Stimulated activated naive CD8-positive, alpha-beta T cell treated with anti-CD3 and anti-CD28 coated beads, Interleukin-15, amount 100 ng/mL, for 72 hours (primary cell): ENCODE results near the gene NKX2-4.

Experiments used
- ATAC-seq: fragments of 150-1000 bp; cut with Tn5 transposase; 2 replicates; pipeline ENCODE4 v1.10.0; 2021; ENCODE audit warnings: mild to moderate bottlenecking, moderate library complexity
- DNase-seq, 2 donors: peaks; one replicate each; pipeline ENCODE4 v3.0.0; 2021 to 2022
- H3K27ac Mint-ChIP-seq, 2 donors: one replicate each; pipeline ENCODE4 v1.8.0; 2022; ENCODE audit warnings: mild to moderate bottlenecking in 2 of 2, mixed read lengths in 2 of 2, moderate library complexity in 2 of 2
- H3K27me3 Mint-ChIP-seq: one replicate; pipeline ENCODE4 v1.8.0; 2022; ENCODE audit warnings: mixed read lengths
- H3K4me1 Mint-ChIP-seq: one replicate; pipeline ENCODE4 v1.8.0; 2022; ENCODE audit warnings: mild to moderate bottlenecking, mixed read lengths
- H3K4me3 Mint-ChIP-seq, 2 donors: one replicate each; pipeline ENCODE4 v1.8.0; 2022; ENCODE audit warnings: mild to moderate bottlenecking in 2 of 2, mixed read lengths in 2 of 2, moderate library complexity in 1 of 2
- H3K9me3 Mint-ChIP-seq, 2 donors: one replicate each; pipeline ENCODE4 v1.8.0; 2022; ENCODE audit warnings: mixed read lengths in 2 of 2

The NKX2-4 gene

GRCh38 chr20:21398109-21399004 lies 1.0 kb upstream of the NKX2-4 start:
- Mint-ChIP-seq H3K27me3 (peaks cover 75% of the 10 kb centered on the region), H3K4me1 (peaks cover 17% of the 10 kb centered on the region), H3K9me3 (no peaks in the 10 kb centered on the region), H3K27ac (no peak overlapping the region), H3K4me3 (peak overlapping the region; percentile 61 to 72)
- DNase-seq (no peak), ATAC-seq (no peak)

- Mint-ChIP-seq H3K27ac (no peak overlapping the region), H3K4me3 (peak overlapping the region in 1 of 2 donors; percentile 59), H3K4me1 (peaks cover 28% of the 10 kb centered on the region), H3K9me3 (no peaks in the 10 kb centered on the region), H3K27me3 (peaks cover 78% of the 10 kb centered on the region)
- ATAC-seq, result peak; percentile 45
- DNase-seq, result peak in 1 of 2 donors; percentile 9
Measured at GRCh38 chr20:21396599-21397340, 556 bp downstream of the NKX2-4 start.

DNA sequence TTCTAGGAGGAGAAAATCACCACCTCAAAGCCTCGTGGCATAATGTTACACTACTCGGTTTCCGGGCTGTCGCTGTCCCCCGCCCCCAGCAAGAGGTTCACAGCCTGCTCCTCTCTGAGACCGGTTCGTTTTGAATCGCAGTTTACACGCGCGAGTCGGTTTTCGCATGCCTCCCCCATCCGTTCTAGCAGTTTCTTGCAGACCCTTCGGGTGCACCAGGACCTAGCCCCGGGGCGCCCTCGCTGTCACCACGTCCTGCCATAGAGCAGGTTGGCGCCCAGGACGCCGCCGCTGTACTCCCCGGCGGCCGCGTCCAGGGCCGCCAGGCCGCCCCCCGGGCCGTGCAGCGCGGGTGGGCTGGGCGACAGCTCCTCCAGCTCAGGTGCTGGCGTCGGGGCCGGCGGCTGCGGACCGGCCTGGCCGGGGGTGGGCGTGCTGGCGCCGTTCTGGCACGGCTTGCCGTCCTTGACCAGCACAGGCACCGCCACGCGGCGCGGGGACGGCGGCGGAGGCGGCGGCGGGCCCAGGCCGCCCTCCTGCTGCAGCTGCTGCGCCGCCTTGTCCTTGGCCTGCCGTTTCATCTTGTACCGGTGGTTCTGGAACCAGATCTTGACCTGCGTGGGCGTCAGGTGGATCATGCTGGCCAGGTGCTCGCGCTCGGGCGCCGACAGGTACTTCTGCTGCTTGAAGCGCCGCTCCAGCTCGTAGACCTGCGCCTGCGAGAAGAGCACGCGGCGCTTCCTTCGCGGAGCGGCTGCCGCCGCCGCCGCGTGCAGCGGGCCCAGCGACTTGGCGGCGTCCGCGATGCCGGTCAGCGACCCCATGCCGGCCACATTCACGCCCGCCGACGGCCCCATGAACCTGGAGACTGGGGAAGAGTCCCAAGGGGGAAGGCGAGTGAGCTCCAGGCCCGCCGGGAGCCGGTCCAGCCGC lies 1.4 kb downstream of the NKX2-4 start:
- ATAC-seq, result peak; percentile 85
- Mint-ChIP-seq H3K27me3 (peaks cover 78% of the 10 kb centered on the region), H3K4me3 (peak overlapping the region; percentile 70 to 75), H3K4me1 (peaks cover 32% of the 10 kb centered on the region), H3K27ac (no peak overlapping the region), H3K9me3 (no peaks in the 10 kb centered on the region)
- peak; percentile 41 to 50 for DNase-seq

DNA sequence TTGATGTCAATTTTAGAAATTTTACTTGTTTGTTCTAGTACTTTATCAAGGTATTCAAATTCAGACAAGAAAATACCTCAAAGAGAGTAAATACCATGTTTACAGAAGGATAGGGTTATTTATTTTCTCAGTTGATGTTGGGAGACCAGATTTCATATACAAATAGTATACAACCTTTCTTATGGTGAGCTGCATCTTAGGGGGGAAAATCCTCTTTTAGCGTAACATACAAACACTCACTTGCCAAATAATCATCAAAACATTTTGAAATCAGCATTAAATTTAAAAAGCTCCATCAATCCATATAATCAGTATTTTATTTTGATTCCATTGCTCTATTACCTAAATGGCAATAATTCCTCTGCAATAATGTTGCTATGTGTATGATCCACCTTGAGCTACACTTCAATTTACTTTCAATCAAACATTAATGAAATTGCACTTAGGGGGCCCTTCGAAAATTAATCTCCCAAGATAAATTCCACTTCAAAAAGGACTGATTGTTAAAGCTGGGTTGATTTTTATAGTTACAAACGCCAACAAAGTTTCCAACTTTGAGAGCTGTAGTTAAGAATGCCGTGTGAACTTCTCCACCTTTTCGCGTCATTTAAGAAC lies 2.2 kb downstream of the NKX2-4 start:
- H3K27me3 Mint-ChIP-seq, result peaks cover 73% of the 10 kb centered on the region
- peak overlapping the region in 1 of 2 donors; percentile 75 for H3K4me3 Mint-ChIP-seq
- peaks cover 32% of the 10 kb centered on the region for H3K4me1 Mint-ChIP-seq
- ATAC-seq (no peak), DNase-seq (no peak)
- no peak overlapping the region for H3K27ac Mint-ChIP-seq
- H3K9me3 Mint-ChIP-seq, result no peaks in the 10 kb centered on the region

- DNase-seq (no peak), ATAC-seq (no peak)
- H3K4me1 Mint-ChIP-seq, result peaks cover 32% of the 10 kb centered on the region
- H3K27ac Mint-ChIP-seq, result no peak overlapping the region
- H3K9me3 Mint-ChIP-seq, result no peaks in the 10 kb centered on the region
- no peak overlapping the region for H3K4me3 Mint-ChIP-seq
- H3K27me3 Mint-ChIP-seq, result peaks cover 71% of the 10 kb centered on the region
Measured at GRCh38 chr20:21394551-21394950, 2.8 kb downstream of the NKX2-4 start.

DNA sequence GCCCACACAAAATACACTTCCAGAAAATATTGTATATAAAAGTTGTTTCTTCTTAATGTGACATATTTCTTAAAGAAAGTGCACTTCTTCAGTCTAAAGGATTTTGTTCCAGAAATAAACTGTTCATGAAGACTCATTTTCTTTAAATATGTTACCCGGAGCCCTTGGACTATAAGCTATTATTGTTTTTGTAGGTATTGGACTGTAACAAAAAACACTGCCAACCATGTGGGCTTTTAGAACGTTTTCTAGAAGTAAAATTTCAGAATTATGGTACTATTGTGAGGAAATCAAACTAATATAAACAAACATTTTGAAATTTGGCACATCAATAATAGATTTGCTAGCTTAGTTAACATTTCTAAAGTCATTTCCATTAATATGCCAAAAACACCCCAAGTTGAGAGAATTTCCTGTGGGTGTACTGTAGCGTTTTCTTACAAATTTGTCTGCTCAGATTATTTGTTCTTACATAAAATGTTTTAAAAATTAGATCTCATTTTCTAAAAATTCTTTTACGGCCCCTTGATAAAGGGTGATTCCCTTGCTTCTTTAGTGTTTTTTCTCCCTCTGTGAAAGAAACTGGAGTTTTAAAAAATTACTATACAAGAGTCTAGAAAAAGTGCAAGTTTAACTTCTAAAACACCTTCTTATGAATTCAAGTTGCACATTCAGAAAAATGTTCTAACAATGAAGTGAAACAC lies 3.4 kb downstream of the NKX2-4 start:
- Mint-ChIP-seq H3K27me3 (peaks cover 65% of the 10 kb centered on the region), H3K4me1 (peaks cover 32% of the 10 kb centered on the region), H3K27ac (no peak overlapping the region), H3K9me3 (no peaks in the 10 kb centered on the region), H3K4me3 (no peak overlapping the region)
- ATAC-seq (no peak), DNase-seq (no peak)

DNA sequence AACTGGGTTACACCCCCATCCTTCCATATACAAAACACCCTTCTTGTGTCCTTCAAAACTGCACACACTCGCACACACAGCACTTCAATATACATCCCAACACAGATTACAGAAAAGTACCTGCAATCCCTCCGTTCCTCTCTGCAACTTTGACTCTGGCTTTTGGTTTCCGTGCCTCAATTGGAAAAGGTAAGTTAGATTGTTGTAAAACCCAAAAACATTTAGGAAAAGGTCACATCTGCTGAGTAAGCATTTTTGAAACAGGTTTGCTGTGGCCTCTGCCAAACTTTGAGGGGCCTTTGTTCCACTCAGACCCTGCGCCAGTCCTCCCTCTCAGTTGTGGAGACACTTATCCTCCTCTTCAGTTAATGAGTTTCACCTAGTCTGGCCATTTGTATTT lies 4.2 kb downstream of the NKX2-4 start:
- Mint-ChIP-seq H3K27me3 (peaks cover 57% of the 10 kb centered on the region), H3K27ac (no peak overlapping the region), H3K9me3 (no peaks in the 10 kb centered on the region), H3K4me3 (peak overlapping the region; percentile 27 to 56), H3K4me1 (peaks cover 32% of the 10 kb centered on the region)
- ATAC-seq (no peak), DNase-seq (no peak)

DNA sequence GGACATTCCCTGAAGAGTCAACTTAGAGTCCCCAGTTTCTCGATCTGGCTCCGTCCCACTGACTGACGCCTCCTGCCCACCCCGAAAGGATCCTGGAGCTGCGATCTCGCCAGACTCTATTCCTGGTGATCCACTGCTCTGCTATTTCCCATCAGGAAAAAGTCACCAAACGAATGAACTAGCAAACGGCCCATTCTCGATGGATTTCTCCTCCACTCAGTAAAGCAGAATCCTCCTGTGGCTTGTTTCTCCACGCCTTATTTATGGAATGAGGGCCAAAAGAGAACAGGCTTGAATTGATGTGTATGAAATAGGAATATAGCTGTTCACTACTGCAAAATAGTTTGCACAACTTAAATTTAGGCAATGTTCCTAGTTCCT lies 5.4 kb downstream of the NKX2-4 start:
- peak overlapping the region in 1 of 2 donors; percentile 19 for H3K27ac Mint-ChIP-seq
- peaks cover 24% of the 10 kb centered on the region for H3K4me1 Mint-ChIP-seq
- no peak for ATAC-seq
- H3K4me3 Mint-ChIP-seq, result peak overlapping the region; percentile 65 to 67
- H3K9me3 Mint-ChIP-seq, result no peaks in the 10 kb centered on the region
- DNase-seq, result no peak
- H3K27me3 Mint-ChIP-seq, result peaks cover 47% of the 10 kb centered on the region

GRCh38 chr20:21391185-21391971 lies 5.9 kb downstream of the NKX2-4 start:
- ATAC-seq, result peak; percentile 40
- Mint-ChIP-seq H3K4me3 (peak overlapping the region; percentile 65 to 67), H3K4me1 (peaks cover 24% of the 10 kb centered on the region), H3K9me3 (no peaks in the 10 kb centered on the region), H3K27me3 (peaks cover 45% of the 10 kb centered on the region), H3K27ac (no peak overlapping the region)
- DNase-seq, result peak in 1 of 2 donors; percentile 19

DNA sequence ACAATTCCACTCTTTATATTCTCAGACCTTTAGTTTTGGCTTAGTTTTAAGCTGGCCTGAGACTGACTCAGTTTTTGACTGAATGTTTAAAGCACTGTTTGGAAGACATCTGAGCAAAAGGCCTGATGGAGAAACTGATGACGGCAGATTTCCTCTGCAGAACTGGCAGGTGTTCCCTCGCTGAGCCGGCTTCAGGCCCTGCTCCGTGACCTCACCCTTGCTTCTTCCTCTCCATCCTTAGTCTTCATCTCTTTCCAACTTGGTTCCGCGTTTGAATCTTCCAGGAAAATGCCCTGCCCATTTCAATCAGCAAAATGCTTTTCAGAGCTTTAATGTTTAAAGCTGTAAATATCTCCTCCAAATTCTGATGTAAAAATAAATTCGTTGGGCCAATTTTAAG lies 6.6 kb downstream of the NKX2-4 start:
- Mint-ChIP-seq H3K27me3 (peaks cover 39% of the 10 kb centered on the region), H3K4me1 (peaks cover 23% of the 10 kb centered on the region), H3K9me3 (no peaks in the 10 kb centered on the region), H3K27ac (no peak overlapping the region), H3K4me3 (no peak overlapping the region)
- DNase-seq, result no peak
- no peak for ATAC-seq

DNA sequence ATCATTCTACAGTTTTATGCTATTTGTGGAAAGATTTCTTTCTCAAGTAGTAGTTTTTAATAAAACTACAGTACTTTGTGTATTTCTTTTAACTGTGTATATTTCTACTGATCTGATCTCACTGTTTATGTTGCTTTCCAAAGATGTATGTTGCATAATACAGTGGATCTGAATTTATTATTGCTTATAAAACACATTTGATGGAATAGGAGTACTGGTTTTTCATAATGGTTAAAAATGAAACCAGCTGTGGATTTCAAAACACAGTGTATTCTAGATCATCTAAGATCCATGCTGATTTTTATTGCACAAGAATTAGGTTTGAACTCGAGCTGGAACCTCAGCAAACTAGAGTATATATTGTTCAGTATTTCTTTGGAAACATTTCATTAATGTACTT lies 8.0 kb downstream of the NKX2-4 start:
- Mint-ChIP-seq H3K9me3 (no peaks in the 10 kb centered on the region), H3K27me3 (peaks cover 30% of the 10 kb centered on the region), H3K4me3 (no peak overlapping the region), H3K4me1 (peaks cover 17% of the 10 kb centered on the region), H3K27ac (no peak overlapping the region)
- DNase-seq, result no peak
- ATAC-seq, result no peak

DNA sequence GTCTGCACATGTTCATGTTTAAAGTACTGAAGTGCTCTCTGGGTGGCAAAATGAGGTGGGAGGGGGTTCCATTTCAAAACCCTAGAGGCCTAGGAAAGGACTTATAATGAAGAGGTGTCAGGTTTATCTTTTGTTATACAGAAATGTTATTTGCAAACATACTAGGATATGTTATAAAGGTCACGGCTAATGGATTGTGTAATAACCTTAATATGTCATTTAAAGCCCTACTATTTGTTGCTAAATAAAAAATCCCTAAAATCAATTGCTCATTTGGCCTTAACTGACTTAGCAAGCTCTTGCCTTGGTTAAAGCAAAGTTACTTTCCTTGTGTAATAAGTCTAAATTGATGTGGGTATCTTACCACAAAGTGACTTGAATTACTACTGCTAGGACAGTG lies 8.8 kb downstream of the NKX2-4 start:
- peaks cover 17% of the 10 kb centered on the region for H3K4me1 Mint-ChIP-seq
- H3K27me3 Mint-ChIP-seq, result peaks cover 28% of the 10 kb centered on the region
- H3K9me3 Mint-ChIP-seq, result no peaks in the 10 kb centered on the region
- no peak overlapping the region for H3K27ac Mint-ChIP-seq
- ATAC-seq (no peak), DNase-seq (no peak)
- no peak overlapping the region for H3K4me3 Mint-ChIP-seq

DNA sequence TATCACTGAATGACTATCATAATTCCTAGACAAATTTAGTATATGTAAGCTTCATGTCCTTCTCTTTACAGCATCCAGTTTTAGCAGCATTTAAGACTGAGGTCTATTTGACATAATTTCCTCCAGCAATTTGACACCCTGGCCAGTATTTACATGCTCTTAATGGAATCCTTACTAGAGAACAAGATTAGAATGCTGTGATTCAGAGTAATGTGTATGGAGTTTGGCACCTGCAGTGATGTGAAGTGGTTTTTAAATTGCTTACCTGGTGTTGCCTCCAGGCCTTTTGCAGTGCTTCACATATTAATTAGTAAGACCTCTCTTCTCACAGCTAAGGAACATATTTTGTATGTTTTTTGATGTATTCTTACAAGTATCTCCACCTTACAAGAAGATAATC lies 9.8 kb downstream of the NKX2-4 start:
- Mint-ChIP-seq H3K27me3 (peaks cover 17% of the 10 kb centered on the region), H3K9me3 (no peaks in the 10 kb centered on the region), H3K4me3 (no peak overlapping the region), H3K27ac (no peak overlapping the region), H3K4me1 (peaks cover 9% of the 10 kb centered on the region)
- no peak for DNase-seq
- ATAC-seq, result no peak

DNA sequence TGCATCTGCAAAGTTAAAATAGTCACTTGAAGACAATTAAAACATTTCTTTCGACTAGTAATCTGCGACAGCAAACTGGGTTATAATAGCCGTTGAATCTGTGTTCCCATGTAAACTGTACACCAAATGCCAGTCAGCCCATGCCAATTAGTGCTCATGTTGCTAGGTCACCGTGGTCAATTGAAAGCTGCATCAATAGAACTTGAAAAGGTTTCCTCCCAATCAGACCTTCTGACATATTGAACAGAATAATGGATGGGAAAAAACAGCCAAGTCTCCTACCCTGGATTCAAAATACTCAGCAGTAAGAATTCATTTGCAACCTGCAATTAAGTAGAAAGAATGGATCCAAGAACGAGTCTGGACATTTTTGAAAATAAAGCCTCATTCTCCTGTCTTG lies 11.2 kb downstream of the NKX2-4 start:
- no peak overlapping the region for H3K4me3 Mint-ChIP-seq
- ATAC-seq (no peak), DNase-seq (no peak)
- no peak overlapping the region for H3K27ac Mint-ChIP-seq
- no peaks in the 10 kb centered on the region for H3K9me3 Mint-ChIP-seq
- H3K27me3 Mint-ChIP-seq, result peaks cover 3% of the 10 kb centered on the region
- no peaks in the 10 kb centered on the region for H3K4me1 Mint-ChIP-seq
